Vagina (tissue), 2 donors: ENCODE measurements around the gene UBASH3B. TPM values are rescaled to one million over a fixed set of nuclear protein-coding genes. Genes with fewer than 3 reads are reported as not detected.

Experiments
- DNase-seq, 2 donors: peaks; one replicate each; pipeline ENCODE4 v3.0.0-alpha.2; 2017; ENCODE audit errors: extremely low spot score in 2 of 2
- H3K27ac ChIP-seq: fragments of 200-600 bp; sonication (generic); one replicate; pipeline ENCODE4 v1.5.1; 2019
- H3K27me3 ChIP-seq: fragments of 200-600 bp; sonication (generic); one replicate; pipeline ENCODE4 v1.5.1; 2019
- H3K36me3 ChIP-seq, 2 donors: fragments of 200-600 bp; sonication (generic); one replicate each; pipeline ENCODE4 v1.5.1; 2017 to 2019
- H3K4me1 ChIP-seq: fragments of 200-600 bp; sonication (generic); one replicate; pipeline ENCODE4 v1.5.1; 2019
- H3K4me3 ChIP-seq, 2 donors: fragments of 200-600 bp; sonication (generic); 1 replicate in 1 of 2; 2 replicates in 1 of 2; pipeline ENCODE4 v1.5.1; 2016 to 2019
- H3K9me3 ChIP-seq: fragments of 200-600 bp; sonication (generic); one replicate; pipeline ENCODE4 v1.5.1; 2019
- CTCF ChIP-seq, 3 experiments: fragments of 450-650 bp in 2 of 3; fragments of 200-600 bp in 1 of 3; sonication (generic) in 1 of 3; IDR thresholded peaks; one replicate each; pipeline ENCODE4 v1.5.1; 2017 to 2019; ENCODE audit warnings: antibody characterized with exemption in 3 of 3, mild to moderate bottlenecking in 2 of 3, moderate library complexity in 2 of 3
- POLR2A ChIP-seq, 2 donors: fragments of 450-650 bp; IDR thresholded peaks; one replicate each; pipeline ENCODE4 v1.6.1; 2017; ENCODE audit warnings: antibody characterized with exemption in 2 of 2, mild to moderate bottlenecking in 2 of 2, moderate library complexity in 2 of 2
- POLR2AphosphoS5 ChIP-seq, 2 donors: sonication (generic); formaldehyde crosslinking; IDR thresholded peaks; one replicate each; pipeline ENCODE4 v1.9.0; 2017; ENCODE audit warnings: antibody characterized with exemption in 2 of 2, mild to moderate bottlenecking in 2 of 2, low read depth in 1 of 2; ENCODE audit not compliant: insufficient read depth in 1 of 2
- intact Hi-C: fragments of 100-400 bp; cut with DNase I; formaldehyde crosslinking; loops from one replicate; pipeline ENCODE4 v1.15.1; 2023
- total RNA-seq: library from RNA; depleted of rRNA; stranded (reverse); fragments of >200 nt; gene quantifications from one replicate; pipeline ENCODE4 v1.2.3, GENCODE V29; 2016

The UBASH3B gene
- total RNA-seq, 1 donor from 2014 or later, result 2.2 TPM

GRCh38 chr11:122843281-122844141, 188.0 kb downstream of the UBASH3B start:
- no peak overlapping the region for H3K27ac ChIP-seq
- TF ChIP-seq POLR2AphosphoS5 (IDR thresholded peaks at IDR 0.05; ENCODE audit: insufficient read depth in 1 of 2, low read depth in 1 of 2) (no peak), POLR2A (IDR thresholded peaks at IDR 0.05) (no peak), CTCF (IDR thresholded peaks at IDR 0.05) (no peak)
- no peak for DNase-seq
- no peak overlapping the region for H3K4me3 ChIP-seq
- H3K4me1 ChIP-seq, result no peaks in the 10 kb centered on the region
- no peaks in the 10 kb centered on the region for H3K27me3 ChIP-seq
- H3K9me3 ChIP-seq, result no peaks in the 10 kb centered on the region
- intact Hi-C loops, result no loop called here
- no peaks in the 10 kb centered on the region for H3K36me3 ChIP-seq

DNA sequence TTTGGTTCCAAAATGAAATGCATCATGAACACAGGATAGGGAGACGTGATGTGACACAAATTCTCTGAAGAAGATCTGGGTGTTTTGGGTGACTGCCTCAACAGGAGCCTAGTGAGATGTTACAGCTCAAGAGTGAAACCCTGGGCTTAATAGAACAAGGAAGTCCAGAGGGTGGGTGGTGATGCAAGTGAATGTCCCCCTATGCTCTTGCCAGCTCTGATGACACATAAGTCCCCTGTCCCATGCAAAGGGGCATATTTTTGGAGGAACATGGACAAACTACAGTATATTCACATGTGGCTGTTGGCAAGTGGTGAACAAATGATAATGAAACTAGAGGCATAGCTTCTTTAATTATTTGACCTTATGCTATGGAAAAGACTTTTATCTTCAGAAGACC, 191.9 kb downstream of the UBASH3B start:
- intact Hi-C loops, result no loop called here
- Histone ChIP-seq H3K27me3 (no peaks in the 10 kb centered on the region), H3K27ac (no peak overlapping the region), H3K4me3 (no peak overlapping the region), H3K9me3 (no peaks in the 10 kb centered on the region), H3K4me1 (no peaks in the 10 kb centered on the region), H3K36me3 (no peaks in the 10 kb centered on the region)
- no peak for DNase-seq
- TF ChIP-seq CTCF (IDR thresholded peaks at IDR 0.05) (no peak), POLR2A (IDR thresholded peaks at IDR 0.05) (no peak), POLR2AphosphoS5 (IDR thresholded peaks at IDR 0.05; ENCODE audit: insufficient read depth in 1 of 2, low read depth in 1 of 2) (no peak)

GRCh38 chr11:122848186-122848585, 192.7 kb downstream of the UBASH3B start:
- Histone ChIP-seq H3K4me1 (no peaks in the 10 kb centered on the region), H3K9me3 (no peaks in the 10 kb centered on the region)
- DNase-seq, result no peak

GRCh38 chr11:122850076-122850631, 194.6 kb downstream of the UBASH3B start:
- no peaks in the 10 kb centered on the region for H3K36me3 ChIP-seq
- no peak overlapping the region for H3K4me3 ChIP-seq
- intact Hi-C loops, result loop anchor here (10.0 kb wide), 1 partner anchor 55 kb away; no protein-coding TSS in a partner anchor
- no peaks in the 10 kb centered on the region for H3K27me3 ChIP-seq
- H3K4me1 ChIP-seq, result no peaks in the 10 kb centered on the region
- TF ChIP-seq CTCF (IDR thresholded peaks at IDR 0.05), result no peak
- no peak for TF ChIP-seq POLR2A (IDR thresholded peaks at IDR 0.05)
- no peak for TF ChIP-seq POLR2AphosphoS5 (IDR thresholded peaks at IDR 0.05; ENCODE audit: insufficient read depth in 1 of 2, low read depth in 1 of 2)
- H3K27ac ChIP-seq, result no peak overlapping the region
- DNase-seq, result no peak
- H3K9me3 ChIP-seq, result no peaks in the 10 kb centered on the region

More at GRCh38 chr11:122848186-122848585, 192.7 kb downstream of the UBASH3B start:
- H3K27me3 ChIP-seq, result no peaks in the 10 kb centered on the region
- no peak overlapping the region for H3K27ac ChIP-seq
- TF ChIP-seq CTCF (IDR thresholded peaks at IDR 0.05) (no peak), POLR2AphosphoS5 (IDR thresholded peaks at IDR 0.05; ENCODE audit: insufficient read depth in 1 of 2, low read depth in 1 of 2) (no peak), POLR2A (IDR thresholded peaks at IDR 0.05) (no peak)
- no peak overlapping the region for H3K4me3 ChIP-seq
- H3K36me3 ChIP-seq, result no peaks in the 10 kb centered on the region
- intact Hi-C loops, result no loop called here
